HG03442 (cell line): ENCODE measurements around the gene LRRC40.

Experiments
- ATAC-seq: cut with Tn5 transposase; IDR thresholded peaks from one replicate; pipeline ENCODE4 v1.9.1; 2021; ENCODE audit warnings: mild to moderate bottlenecking, moderate library complexity; ENCODE audit not compliant: unreplicated experiment

The LRRC40 gene

DNA sequence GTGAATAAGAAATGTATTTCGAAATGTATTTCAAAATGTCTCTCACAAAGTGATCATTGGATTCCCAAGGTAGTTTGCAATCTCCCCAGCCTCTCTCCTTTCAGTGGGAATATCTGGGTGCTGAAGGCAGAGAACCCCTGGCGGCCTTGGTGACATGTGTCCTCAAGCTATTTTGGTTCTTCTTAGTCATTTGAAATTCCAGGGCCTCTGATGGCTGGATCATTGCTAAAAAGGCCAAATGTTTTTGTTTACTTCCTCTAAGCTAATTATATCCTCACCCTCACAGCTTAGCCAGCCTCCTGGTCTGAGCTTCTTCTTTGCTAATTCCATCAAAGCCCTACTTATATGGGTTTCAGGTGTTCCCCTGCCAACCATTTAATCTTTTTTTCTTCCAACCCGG lies 71.2 kb downstream of the LRRC40 start:
- no peak for ATAC-seq

DNA sequence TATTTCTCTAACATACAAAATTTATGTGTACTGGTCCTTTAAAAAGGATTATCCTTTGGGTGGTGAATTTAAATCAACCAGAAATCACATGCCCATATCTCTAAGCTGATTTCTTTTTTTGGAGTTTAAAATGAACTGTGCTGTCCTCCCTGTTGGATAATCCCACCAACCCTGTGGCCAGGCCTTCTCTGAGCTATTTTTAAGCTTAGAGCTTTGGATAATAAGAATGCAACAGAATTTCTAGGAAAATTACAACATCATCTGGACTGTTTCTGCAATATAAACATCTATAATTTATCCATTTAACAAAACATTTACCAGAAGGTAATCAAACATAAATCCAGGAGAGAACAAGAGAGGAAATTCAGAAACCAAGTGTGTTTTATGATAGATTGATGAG lies 88.3 kb downstream of the LRRC40 start:
- ATAC-seq, result no peak

DNA sequence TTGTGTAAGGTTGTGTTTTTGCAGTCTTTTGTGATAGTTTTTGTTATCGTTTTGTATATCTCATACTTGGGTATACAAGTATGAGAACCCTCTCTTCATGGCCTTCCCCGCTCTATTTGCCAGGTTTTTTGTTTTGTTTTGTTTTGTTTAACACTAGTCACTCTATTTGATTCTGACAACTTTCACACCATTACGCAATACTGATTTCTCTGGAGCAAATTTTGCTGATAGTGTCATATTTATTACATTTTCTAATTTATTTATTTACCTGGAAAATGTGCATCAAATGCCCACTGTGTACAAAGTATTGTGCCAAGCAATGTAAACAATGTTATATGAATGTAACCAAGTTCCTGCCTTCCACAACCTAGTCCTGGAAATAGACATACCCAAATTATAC lies 90.1 kb downstream of the LRRC40 start:
- ATAC-seq, result no peak

DNA sequence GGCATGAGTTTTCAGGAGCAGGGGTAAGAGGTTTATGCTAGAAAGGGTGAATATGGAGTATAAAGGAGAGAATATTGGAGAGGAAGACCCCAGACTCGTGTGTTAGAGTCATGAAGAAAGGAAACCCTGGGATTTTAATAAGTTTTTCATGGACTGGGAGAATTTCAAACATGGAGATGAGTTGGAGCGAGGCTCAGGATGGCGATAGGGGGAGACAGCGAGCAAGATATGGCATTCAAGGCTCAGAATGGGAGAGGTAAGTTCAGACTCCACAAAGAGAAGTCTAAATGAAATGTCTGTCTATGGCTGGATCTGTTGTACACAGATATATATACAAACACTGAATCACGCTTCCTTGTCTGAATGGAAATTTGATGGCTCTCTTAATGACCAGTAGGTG lies 92.5 kb downstream of the LRRC40 start:
- no peak for ATAC-seq

DNA sequence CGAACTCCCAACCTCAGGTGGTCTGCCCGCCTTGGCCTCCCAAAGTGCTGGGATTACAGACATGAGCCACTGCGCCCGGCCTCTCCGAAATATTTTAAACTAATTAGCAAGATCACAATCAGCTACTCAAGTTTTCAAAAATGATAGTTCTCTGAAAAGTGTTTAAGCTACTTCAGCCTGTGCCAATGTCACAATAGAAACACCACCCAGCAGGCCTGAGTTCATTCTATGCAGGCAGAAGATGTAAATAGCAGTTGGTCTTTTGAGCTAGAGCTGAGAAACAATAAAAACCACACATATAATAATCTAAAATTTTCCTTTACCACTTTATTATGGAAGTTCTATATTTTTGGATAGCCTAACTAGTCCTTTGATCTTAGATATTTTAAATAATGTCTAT lies 96.1 kb downstream of the LRRC40 start:
- no peak for ATAC-seq

GRCh38 chr1:70103770-70104169 lies 101.6 kb downstream of the LRRC40 start:
- no peak for ATAC-seq

DNA sequence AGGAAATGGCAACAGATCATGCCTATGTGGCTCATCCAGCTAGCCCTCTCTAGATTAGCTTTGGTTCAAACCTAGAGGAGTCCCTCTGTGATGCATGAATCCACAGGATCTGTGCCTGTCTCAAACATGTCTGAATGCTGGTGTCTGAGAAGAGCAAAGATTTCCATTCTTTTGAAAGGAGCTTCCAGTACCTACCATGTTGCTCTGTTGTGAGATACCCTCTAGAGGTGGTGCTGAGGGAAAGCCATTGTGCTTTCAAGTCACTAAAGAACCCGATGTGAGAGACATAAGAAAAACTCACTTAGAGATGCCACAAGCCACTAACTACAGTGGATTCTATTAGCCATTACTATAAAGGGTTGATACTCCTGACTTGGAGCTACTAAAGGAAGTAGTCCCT lies 103.6 kb downstream of the LRRC40 start:
- ATAC-seq, result no peak

- ATAC-seq, result no peak
Observed at GRCh38 chr1:70101231-70101630, 104.1 kb downstream of the LRRC40 start.
